A204.1 (cell line): ENCODE data around the gene NT5M.

Experiments
- FAIRE-seq: peaks from 2 replicates; lab custom pipeline; 2012; peaks lifted over from hg19 to GRCh38; lab: Jason Lieb, UNC

NT5M gene

DNA sequence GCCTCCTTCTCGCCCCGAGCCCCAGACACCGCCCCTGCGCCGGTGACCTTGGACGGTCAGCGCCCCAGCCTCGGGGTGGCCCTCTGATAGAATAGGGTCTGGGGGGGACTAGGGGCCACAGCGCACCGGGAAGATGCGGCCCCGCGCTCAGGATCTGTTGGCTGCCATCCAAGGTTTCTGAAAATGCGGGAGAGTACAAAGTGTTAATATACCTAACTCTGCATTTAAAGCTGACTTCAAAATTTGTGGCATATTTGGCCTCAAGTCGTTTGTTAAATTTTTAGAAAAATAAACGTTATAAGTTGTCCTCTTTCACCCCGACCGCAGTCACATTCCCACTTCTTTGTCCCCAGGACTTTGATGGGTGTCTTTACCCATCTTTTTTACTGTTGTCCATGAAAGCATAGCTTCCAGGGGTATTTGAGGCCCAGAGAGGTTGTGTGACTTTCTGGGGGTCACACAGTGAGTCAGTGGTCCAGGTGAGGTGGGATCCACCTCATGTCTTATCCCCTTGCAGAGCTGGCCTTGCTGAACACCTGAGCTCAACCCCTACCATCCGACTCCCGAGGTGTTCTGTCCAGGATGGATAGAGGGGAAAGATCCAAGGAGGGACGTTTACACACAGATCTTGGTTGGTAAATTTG, 796 bp downstream of the NT5M start:
- no peak for FAIRE-seq

DNA sequence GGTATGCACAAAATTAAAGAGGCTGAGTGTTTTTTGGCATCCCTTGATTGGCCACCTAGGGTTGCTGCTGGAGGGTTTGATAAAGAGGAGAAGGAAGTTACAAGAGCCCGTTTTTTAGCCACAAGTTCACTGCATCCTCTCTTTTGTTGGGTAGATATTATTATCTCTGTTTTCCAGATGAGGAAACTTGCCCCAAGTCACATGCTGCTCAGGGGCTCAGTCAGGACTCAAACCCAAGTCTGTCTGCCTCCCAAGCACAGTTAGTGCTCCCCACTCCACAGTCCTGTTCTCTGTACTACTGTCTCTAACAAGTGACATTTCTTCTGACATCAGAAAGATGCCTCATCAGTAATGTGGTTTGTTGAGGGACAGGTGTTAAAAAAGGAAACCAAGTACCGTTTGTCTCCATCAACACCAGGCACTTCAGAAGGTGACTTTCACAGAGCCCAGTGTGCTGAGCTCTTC, 1.4 kb downstream of the NT5M start:
- no peak for FAIRE-seq

- FAIRE-seq = no peak
Measured at GRCh38 chr17:17305281-17305801, 2.2 kb downstream of the NT5M start.

- FAIRE-seq = no peak
Measured at GRCh38 chr17:17309356-17309755, 6.2 kb downstream of the NT5M start.

GRCh38 chr17:17313350-17313991, 10.3 kb downstream of the NT5M start:
- no peak for FAIRE-seq

- no peak for FAIRE-seq
Measured at GRCh38 chr17:17314501-17315071, 11.4 kb downstream of the NT5M start.

DNA sequence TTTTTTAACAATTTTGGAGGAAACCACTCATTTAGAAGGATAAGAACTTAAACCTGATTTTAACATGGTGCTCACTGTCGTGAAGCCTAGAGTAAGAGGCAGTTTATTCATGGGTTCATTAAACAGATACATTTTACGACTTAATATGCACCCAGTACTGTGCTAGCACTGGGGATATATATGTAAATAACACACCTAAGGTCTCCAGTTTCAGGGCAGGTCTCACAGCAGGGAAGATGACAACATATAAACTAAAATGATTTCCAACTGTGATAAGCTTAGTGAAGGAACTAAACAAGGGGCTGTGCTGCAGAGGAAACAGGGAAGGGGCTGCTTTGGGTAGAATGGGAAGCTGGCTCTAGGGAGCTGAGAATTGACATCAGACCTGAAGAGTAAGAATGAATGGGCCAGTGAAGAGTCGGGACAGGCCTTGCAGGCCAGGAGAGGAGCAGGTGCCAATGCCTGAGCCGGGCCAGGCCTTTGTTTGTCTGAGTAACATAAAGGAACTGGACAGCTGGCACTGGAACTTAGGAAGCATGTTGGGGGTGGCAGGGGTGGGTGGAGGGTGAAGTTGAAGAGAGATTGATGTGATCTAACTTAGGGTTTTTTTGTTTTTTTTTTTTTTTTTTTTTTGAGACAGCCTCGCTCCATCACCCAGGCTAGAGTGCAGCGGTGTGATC, 12.1 kb downstream of the NT5M start:
- FAIRE-seq = no peak

DNA sequence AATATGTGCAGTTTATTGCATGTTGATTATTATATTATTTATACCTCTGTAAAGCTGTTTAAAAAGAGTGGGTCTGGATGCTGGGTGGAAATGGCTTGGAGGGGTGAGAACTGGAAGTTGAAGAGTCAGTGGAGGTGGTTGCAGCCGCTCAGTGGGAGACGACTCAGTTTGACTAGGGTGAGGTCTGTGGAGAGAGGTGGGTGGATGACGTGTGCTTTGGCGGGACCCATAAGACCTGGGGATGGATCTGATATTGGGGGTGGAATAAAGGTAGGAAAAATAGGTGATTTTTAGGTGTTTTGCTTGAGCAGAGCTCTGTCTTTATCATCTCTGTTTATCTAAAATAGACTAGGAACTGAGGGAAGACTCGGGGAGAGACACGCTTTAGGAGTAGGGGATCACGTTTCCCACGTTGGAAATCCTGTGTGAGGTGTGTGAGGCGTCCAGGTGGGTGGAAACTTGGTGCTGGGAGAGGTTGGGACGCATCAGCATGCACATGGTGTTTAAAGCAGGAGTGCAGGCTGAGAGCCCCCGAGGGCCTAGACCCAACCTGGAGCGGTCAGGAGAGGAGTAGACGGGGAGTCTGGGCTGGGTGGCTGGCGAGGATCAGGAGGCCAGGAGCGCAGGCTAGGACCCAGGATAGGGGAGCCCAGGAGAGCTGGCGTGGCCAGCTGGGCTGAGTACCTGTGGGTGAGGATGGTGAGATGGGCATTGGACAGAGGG, 17.2 kb downstream of the NT5M start:
- no peak for FAIRE-seq

- FAIRE-seq = no peak
Measured at GRCh38 chr17:17320911-17321220, 17.7 kb downstream of the NT5M start.

DNA sequence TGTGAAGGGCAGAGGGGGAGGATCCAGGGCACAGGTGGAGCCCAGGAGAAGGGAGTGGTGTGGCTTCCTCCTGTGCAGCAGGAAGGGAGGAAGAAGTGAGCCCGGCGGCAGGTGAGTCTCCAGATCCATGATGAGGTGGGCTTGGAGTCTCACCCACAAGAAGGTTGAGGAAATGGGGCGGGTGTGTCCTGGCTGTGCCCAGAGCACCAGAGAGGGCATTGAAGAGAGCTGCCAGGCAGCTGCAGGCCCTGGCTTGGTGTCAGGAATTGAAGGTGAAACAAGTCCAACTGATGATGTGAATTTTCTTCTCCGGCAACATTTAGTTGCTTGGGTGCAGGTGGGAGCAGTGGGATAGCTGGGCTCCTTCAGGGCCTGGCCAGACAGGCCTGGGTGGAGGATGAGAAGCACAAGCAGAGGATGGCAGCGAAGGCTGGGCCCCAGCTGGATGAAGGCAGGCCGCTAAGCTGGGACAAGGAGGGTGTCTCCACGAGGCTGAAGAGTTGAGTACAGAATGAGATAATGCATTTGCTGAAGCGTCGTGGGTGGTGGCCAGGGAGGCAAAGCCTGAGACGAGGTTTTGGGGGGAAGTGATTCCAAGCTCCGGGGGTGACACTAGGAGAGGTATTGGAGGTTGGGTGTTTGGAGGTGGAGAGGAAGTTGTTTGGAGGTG, 18.3 kb downstream of the NT5M start:
- no peak for FAIRE-seq

DNA sequence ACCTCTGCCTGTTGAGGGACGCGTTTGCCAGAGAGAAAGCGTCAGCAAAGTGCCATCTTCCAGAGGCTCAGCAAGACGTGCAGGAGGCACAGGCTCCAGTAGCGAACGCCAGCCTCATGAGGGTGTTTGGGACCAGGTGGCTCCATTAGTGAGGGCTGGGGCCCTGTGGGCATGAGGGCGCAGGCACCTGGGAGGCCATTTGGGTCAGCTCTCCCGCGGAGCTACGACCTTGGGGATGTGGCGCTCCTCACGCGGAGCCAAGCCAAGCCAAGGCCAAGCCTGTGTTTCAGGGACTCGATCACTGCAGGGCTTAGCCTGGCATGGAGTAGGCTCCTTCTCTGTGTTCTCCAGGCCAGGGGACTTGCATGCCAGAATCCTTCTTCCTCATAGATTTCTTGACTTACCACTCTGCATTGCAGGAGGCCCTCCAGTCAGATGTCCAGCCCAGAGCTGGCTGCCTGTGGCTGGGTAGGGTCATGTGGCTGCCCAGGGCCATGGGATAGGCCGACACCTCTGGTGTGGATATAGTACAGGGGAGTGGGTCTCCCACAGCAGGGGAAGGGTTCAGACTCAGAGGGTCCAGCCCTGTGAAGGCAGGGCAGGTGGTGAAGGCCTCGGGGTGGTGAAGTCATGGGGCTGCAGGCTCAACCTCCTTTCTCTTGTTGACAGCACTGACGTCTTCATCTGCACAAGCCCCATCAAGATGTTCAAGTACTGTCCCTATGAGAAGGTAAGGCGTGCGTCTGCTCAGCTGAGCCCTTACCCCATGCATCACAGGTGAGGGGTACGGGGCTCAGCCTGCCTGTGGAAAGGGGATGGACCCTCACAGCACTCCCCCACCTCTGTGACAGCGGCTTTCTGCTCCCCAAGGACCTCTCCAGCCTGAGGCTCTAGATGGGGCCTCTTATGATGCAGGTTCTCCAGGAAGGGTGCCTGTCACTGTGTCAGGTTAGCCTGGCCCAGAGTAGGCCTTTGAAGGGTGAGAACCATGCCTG, 19.6 kb downstream of the NT5M start:
- no peak for FAIRE-seq

GRCh38 chr17:17324616-17325015, 21.4 kb downstream of the NT5M start:
- no peak for FAIRE-seq

DNA sequence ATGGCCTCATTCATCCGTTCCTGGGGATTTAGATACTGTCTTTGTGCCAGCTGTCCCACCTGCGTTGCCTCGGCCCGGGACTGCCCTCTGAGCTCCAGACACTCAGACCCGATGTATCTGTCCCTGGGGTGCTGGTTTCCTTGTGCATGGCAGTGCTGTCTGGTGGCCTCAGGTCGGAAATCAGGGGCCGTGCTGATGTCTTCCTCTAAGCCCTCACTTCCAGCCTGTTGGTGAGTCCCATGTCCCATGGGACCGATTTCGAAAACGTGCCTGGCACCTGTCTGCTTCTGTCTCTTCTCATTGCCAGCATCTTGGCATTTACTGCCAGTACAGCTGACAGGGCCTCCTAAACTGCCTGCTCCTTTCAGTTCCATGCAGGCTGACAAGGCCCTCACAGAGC, 22.1 kb downstream of the NT5M start:
- no peak for FAIRE-seq

DNA sequence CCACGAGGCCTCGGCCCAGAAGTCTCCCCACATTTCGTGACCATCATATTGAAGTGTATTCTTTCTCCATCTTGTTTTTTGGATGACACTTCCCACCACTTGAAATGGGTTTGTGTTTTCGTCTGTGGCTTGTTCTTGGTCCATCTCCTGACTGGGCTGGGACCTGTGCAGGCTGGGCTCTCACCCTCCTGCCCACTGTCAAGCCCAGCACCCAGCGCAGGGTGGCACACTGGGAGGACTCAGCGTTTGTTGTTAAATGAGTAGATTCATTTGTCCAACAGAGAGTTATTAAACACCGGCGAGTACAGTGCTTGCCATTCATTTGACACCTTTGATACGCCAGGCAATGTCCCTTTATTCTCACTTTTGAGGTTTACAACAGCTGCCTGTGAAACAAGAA, 22.6 kb downstream of the NT5M start:
- no peak for FAIRE-seq

GRCh38 chr17:17326275-17326875, 23.2 kb downstream of the NT5M start:
- no peak for FAIRE-seq

DNA sequence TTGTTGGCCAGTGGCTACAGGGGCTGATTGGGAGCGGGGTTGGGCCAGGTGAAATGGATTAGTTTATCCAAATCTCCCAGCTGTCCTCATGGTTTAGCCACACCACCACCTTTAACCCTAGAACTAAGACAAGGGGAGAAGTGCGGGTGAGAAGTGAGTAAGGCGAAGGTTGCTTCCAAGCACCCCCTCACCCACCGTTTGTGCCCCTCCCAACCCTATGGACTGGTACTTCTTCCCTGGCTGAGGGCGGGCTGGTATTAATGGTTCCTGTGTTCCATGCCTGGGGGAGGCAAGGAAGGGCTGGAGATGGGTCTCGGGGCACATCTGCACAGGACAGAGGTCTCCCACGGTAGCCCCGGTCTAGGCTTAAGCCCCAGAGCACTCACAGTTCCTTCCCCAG, 25.1 kb downstream of the NT5M start:
- no peak for FAIRE-seq

DNA sequence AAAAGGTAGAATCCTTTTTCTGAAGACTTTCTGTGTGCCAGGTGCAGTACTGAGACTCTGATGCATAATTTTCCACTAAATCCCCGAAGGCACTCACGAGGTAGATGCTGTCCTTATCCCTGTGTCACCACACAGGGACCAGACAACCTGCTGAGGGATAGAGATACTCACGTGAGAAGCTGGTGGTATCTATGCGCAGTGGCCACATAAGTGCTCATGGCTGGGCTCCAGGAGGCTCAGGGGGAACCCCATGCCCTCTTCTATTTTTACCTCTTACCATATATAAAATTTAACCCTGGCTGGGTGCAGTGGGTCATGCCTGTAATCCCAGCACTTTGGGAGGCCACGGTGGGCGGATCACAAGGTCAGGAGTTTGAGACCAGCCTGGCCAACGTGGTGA, 38.3 kb downstream of the NT5M start:
- no peak for FAIRE-seq

DNA sequence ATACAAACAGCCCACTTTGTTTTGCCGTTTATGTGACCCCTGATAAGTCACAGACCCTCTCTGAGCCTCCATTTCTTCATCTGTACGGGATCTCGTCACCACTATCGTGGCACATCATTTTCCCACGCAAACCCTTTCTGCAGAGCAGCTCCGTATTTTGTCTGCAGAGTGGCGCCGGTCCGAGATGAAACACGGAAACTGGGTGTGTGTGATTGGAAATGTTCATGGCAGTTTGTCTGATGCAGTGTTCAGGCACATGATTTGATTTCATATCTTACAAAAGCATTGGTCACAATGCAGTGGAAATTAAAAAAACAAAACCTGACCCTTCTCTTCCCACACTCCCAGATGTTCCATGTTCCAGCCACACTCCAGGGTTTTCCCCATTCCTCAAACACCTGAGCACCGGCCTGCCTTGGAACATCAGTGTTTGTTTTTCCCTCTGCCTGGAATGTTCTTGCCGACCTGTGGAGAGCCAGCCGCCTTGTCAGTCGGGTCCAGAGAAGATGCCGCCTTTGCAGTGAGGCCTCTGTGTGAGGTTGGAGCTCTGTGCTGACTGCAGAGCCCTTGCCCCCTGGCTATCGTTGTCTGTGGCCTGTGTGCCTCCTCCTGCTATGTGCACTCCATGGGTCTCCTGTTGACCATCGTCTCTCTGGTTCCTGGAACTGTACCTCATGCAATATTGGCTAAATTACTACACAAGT, 39.2 kb downstream of the NT5M start:
- FAIRE-seq = no peak

- FAIRE-seq = no peak
Measured at GRCh38 chr17:17343160-17343735, 40.1 kb downstream of the NT5M start.
